Muscle layer of colon (tissue), 2 donors: ENCODE data around the gene CDK11A.
"Not testable (repeated sequence)": the region's sequence is repeated elsewhere in the genome, so short reads cannot be mapped to it uniquely, and the experiment has no call there.

Source experiments
- H3K27ac ChIP-seq: one replicate; pipeline ENCODE4 v1.7.0; 2013; ENCODE audit warnings: low read depth, mild to moderate bottlenecking, low read length, moderate library complexity
- H3K27me3 ChIP-seq, 2 donors: one replicate each; pipeline ENCODE4 v1.7.0; 2013; ENCODE audit warnings: low read length in 2 of 2, mild to moderate bottlenecking in 2 of 2; ENCODE audit not compliant: insufficient read depth in 2 of 2, control insufficient read depth in 1 of 2
- H3K36me3 ChIP-seq: one replicate; pipeline ENCODE4 v1.7.0; 2013; ENCODE audit warnings: mild to moderate bottlenecking, low read length; ENCODE audit not compliant: insufficient read depth
- H3K4me1 ChIP-seq: one replicate; pipeline ENCODE4 v1.7.0; 2013; ENCODE audit warnings: mild to moderate bottlenecking, low read length; ENCODE audit not compliant: insufficient read depth
- H3K4me3 ChIP-seq, 2 donors: one replicate each; pipeline ENCODE4 v1.7.0; 2013; ENCODE audit warnings: low read length in 2 of 2, low read depth in 1 of 2, mild to moderate bottlenecking in 1 of 2, moderate library complexity in 1 of 2
- H3K9ac ChIP-seq: one replicate; pipeline ENCODE4 v1.7.0; 2013; ENCODE audit warnings: low read length
- H3K9me3 ChIP-seq: one replicate; pipeline ENCODE4 v1.7.0; 2013; ENCODE audit warnings: mild to moderate bottlenecking, low read length
- donor health status: abdominal sarcoma.
- donor health status: Adenocarcinoma of cecum.

The CDK11A gene

GRCh38 chr1:1675218-1675617 lies 48.9 kb downstream of the CDK11A start:
- H3K9me3 ChIP-seq, H3K9ac ChIP-seq, H3K4me3 ChIP-seq, H3K27me3 ChIP-seq, H3K4me1 ChIP-seq, H3K27ac ChIP-seq: not testable (repeated sequence)
- peaks cover 20% of the 10 kb centered on the region for H3K36me3 ChIP-seq

DNA sequence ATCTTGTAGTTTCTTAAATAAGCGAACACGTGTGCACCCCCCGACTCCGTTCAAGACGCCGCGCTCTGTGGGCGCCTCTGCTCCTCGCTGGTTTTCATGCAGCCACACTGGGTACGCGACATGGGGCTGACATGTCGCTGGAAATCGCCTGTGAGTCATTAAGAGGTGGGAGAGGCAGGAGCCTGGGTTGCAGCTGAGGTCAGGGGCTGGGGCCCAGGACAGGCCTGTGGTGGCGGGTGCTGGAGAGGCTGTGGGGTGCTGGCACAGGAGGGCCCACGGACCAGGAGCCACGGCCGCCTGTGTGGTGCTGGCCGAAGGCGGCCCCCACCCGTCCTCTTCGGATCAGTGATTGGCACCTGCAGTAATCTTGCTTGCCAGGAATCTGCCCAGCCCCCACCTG lies 49.4 kb downstream of the CDK11A start:
- H3K4me3 ChIP-seq, H3K4me1 ChIP-seq, H3K27me3 ChIP-seq, H3K9ac ChIP-seq, H3K9me3 ChIP-seq, H3K27ac ChIP-seq: not testable (repeated sequence)
- H3K36me3 ChIP-seq: peaks cover 20% of the 10 kb centered on the region

DNA sequence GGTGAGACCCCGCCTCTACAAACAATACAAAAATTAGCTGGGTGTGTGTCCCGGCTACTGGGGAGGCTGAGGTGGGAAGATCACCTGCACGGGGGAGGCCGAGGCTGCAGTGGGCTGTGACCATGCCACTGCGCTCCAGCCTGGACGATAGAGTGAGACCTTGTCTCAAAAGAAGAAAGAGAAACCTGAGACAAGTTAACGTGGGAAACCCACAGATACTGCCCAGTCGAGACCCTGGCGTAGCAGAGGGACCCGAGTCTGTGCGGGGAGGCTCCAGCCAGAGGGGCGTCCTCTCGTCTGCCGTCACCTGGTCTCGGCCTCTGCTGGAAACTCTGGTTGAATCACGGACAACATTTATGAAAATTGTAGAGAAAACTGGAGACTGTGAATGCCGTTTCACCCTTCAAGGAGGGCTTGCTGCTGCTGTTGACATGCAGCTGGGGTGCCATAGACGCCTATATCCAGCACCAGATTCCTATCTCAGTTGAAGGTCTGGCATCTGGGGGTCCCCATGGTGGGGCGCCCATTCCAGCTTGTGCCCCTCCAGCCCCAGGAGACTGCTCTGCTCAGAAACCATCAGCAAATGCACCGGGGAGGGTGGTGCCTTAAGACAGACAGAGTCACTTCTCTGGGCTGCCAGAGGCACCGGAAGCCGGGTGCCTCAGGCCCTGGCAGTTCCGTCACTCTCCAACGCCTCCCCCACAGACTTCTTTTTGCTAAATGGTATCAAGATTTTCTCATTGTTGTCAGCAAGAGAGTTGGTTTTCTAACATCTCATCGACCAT lies 51.8 kb downstream of the CDK11A start:
- Histone ChIP-seq H3K36me3 (peaks cover 26% of the 10 kb centered on the region), H3K4me3 (no peak overlapping the region), H3K9ac (no peak overlapping the region), H3K9me3 (no peaks in the 10 kb centered on the region), H3K27ac (no peak overlapping the region), H3K27me3 (no peaks in the 10 kb centered on the region), H3K4me1 (no peaks in the 10 kb centered on the region)

- Histone ChIP-seq H3K4me3 (no peak overlapping the region), H3K27ac (no peak overlapping the region), H3K36me3 (peaks cover 26% of the 10 kb centered on the region), H3K4me1 (no peaks in the 10 kb centered on the region), H3K27me3 (no peaks in the 10 kb centered on the region), H3K9me3 (no peaks in the 10 kb centered on the region), H3K9ac (no peak overlapping the region)
Measured at GRCh38 chr1:1671365-1672119, 52.6 kb downstream of the CDK11A start.

DNA sequence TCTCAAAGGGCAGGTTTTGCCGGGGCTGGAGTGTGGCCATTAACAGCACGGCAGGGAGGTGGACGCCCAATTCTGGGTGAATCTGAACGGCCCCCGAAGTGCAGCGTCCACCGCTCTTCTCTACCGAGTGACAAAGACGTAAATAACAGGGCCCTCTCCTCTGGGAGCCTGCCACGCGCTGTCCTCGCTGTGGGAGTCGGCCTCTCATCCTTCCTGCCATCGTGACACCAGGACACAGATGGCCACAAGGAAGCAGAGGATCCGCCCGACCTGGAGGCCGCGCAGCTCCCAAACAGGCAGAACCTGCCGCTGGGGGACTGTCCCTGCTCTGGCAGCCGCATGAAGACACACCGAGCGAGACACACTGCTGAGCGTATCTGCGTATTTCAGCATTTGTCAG lies 53.3 kb downstream of the CDK11A start:
- H3K36me3 ChIP-seq: peaks cover 33% of the 10 kb centered on the region
- H3K9me3 ChIP-seq: no peaks in the 10 kb centered on the region
- H3K27me3 ChIP-seq: no peaks in the 10 kb centered on the region
- no peaks in the 10 kb centered on the region for H3K4me1 ChIP-seq
- no peak overlapping the region for H3K27ac ChIP-seq
- no peak overlapping the region for H3K4me3 ChIP-seq
- H3K9ac ChIP-seq: no peak overlapping the region

GRCh38 chr1:1669468-1670440 lies 54.4 kb downstream of the CDK11A start:
- no peaks in the 10 kb centered on the region for H3K27me3 ChIP-seq
- H3K9me3 ChIP-seq: no peaks in the 10 kb centered on the region
- H3K9ac ChIP-seq: no peak overlapping the region
- peaks cover 44% of the 10 kb centered on the region for H3K36me3 ChIP-seq
- H3K27ac ChIP-seq: no peak overlapping the region
- no peak overlapping the region for H3K4me3 ChIP-seq
- H3K4me1 ChIP-seq: no peaks in the 10 kb centered on the region

- peaks cover 34% of the 10 kb centered on the region for H3K36me3 ChIP-seq
- no peaks in the 10 kb centered on the region for H3K9me3 ChIP-seq
- H3K27me3 ChIP-seq: no peaks in the 10 kb centered on the region
- no peak overlapping the region for H3K9ac ChIP-seq
- H3K4me3 ChIP-seq: no peak overlapping the region
- H3K27ac ChIP-seq: no peak overlapping the region
- H3K4me1 ChIP-seq: no peaks in the 10 kb centered on the region
Measured at GRCh38 chr1:1666526-1666925, 57.6 kb downstream of the CDK11A start.

GRCh38 chr1:1665815-1666251 lies 58.3 kb downstream of the CDK11A start:
- H3K4me3 ChIP-seq: no peak overlapping the region
- H3K27ac ChIP-seq: no peak overlapping the region
- H3K4me1 ChIP-seq: no peaks in the 10 kb centered on the region
- H3K36me3 ChIP-seq: peaks cover 27% of the 10 kb centered on the region
- H3K9me3 ChIP-seq: no peaks in the 10 kb centered on the region
- H3K9ac ChIP-seq: no peak overlapping the region
- no peaks in the 10 kb centered on the region for H3K27me3 ChIP-seq

DNA sequence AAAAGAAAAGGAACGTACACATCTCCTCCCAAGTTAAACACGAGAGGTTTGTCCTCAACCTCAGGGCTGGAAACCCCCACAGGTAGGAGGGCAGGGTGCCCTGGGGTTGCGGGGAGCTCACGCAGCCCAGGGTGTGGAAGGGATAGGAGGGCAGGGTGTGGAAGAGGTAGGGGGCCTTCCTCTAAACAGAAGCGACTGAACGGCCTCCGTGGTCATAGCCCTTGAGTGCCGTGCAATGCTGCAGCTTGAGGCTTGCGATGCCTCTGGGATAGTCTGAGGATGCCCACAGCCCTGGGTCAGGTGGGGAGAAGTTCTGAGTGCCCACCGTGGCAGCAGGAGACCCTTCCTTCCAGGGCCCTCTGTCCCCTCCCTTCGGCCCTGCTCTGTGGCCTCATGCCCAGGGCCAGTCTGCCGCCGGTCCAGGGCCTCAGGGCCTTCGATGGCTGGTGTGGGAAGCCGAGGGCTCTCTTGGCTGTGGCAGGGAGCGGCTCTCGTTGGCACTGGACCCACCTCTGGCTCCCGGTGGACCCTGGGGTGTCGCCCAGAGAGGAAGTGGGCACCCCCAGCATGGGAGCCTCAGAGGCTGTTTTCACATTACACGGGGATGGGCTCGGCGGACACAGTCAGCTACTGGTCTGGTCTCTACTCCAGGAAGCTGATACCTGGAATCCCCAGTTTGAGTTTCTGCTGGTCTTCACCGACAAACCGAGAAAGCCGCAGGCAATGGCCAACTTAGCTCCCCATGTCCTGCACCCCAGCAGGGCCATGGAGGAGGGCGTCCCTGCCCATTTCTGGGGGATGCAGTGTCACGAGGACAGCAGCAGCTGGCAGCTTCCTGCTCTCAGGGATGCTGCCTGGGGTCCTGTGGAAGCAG lies 59.0 kb downstream of the CDK11A start:
- Histone ChIP-seq H3K9ac (no peak overlapping the region), H3K4me1 (no peaks in the 10 kb centered on the region), H3K27me3 (no peaks in the 10 kb centered on the region), H3K36me3 (peaks cover 25% of the 10 kb centered on the region), H3K9me3 (no peaks in the 10 kb centered on the region), H3K4me3 (no peak overlapping the region), H3K27ac (no peak overlapping the region)

- H3K36me3 ChIP-seq: peaks cover 20% of the 10 kb centered on the region
- not testable (repeated sequence) for H3K27ac ChIP-seq, H3K4me3 ChIP-seq, H3K4me1 ChIP-seq, H3K9me3 ChIP-seq, H3K27me3 ChIP-seq, H3K9ac ChIP-seq
Measured at GRCh38 chr1:1664318-1664717, 59.8 kb downstream of the CDK11A start.
